Vagina (tissue), 2 donors: ENCODE data around the gene KIF4B.

Experiments used
- POLR2A ChIP-seq, 2 donors: fragments of 450-650 bp; IDR thresholded peaks; one replicate each; pipeline ENCODE4 v1.6.1; 2017; ENCODE audit warnings: antibody characterized with exemption in 2 of 2, mild to moderate bottlenecking in 2 of 2, moderate library complexity in 2 of 2
- TF ChIP-seq, protein P1 (sequence below), 3 experiments: fragments of 450-650 bp in 2 of 3; fragments of 200-600 bp in 1 of 3; sonication (generic) in 1 of 3; IDR thresholded peaks; one replicate each; pipeline ENCODE4 v1.5.1; 2017 to 2019; ENCODE audit warnings: antibody characterized with exemption in 3 of 3, mild to moderate bottlenecking in 2 of 3, moderate library complexity in 2 of 3

- TF ChIP-seq, protein P1, sequence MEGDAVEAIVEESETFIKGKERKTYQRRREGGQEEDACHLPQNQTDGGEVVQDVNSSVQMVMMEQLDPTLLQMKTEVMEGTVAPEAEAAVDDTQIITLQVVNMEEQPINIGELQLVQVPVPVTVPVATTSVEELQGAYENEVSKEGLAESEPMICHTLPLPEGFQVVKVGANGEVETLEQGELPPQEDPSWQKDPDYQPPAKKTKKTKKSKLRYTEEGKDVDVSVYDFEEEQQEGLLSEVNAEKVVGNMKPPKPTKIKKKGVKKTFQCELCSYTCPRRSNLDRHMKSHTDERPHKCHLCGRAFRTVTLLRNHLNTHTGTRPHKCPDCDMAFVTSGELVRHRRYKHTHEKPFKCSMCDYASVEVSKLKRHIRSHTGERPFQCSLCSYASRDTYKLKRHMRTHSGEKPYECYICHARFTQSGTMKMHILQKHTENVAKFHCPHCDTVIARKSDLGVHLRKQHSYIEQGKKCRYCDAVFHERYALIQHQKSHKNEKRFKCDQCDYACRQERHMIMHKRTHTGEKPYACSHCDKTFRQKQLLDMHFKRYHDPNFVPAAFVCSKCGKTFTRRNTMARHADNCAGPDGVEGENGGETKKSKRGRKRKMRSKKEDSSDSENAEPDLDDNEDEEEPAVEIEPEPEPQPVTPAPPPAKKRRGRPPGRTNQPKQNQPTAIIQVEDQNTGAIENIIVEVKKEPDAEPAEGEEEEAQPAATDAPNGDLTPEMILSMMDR (IDR thresholded peaks at IDR 0.05): no peak
- no peak for TF ChIP-seq POLR2A (IDR thresholded peaks at IDR 0.05)
Measured at GRCh38 chr5:155046591-155046990, 33.0 kb downstream of the KIF4B start.
